Naive thymus-derived CD4-positive, alpha-beta T cell (primary cell): ENCODE results near the gene ZSWIM6. TPM values are rescaled to one million over a fixed set of nuclear protein-coding genes. Genes with fewer than 3 reads are reported as not detected.

Experiments
- ATAC-seq: fragments of 150-1000 bp; cut with Tn5 transposase; 2 replicates; pipeline ENCODE4 v1.10.0; 2021; ENCODE audit warnings: mild to moderate bottlenecking, moderate library complexity
- CTCF ChIA-PET: fragments of 350-600 bp; sonication (Branson Sonifier 250); formaldehyde crosslinking; loops from one replicate; lab custom pipeline; 2021; ENCODE audit warnings: antibody characterized with exemption; lab: Charles Lee
- POLR2A ChIA-PET: fragments of 350-600 bp; sonication (Branson Sonifier 250); formaldehyde crosslinking; loops from one replicate; lab custom pipeline; 2021; ENCODE audit warnings: antibody characterized with exemption, inconsistent platforms; lab: Charles Lee
- DNase-seq, 9 donors: peaks; one replicate each; pipeline versions ENCODE4 v3.0.0 to v3.0.0-alpha.2; 2020 to 2022; ENCODE audit warnings: mixed read lengths in 1 of 9
- H3K27ac ChIP-seq: one replicate; pipeline ENCODE4 v1.7.0; 2013; ENCODE audit warnings: mild to moderate bottlenecking, low read depth, low read length, moderate library complexity
- H3K27me3 ChIP-seq, 2 donors: one replicate each; pipeline ENCODE4 v1.7.0; 2013; ENCODE audit warnings: low read length in 2 of 2, mild to moderate bottlenecking in 2 of 2, moderate library complexity in 2 of 2; ENCODE audit not compliant: control insufficient read depth in 2 of 2, insufficient read depth in 2 of 2
- H3K36me3 ChIP-seq, 3 experiments: 1 replicate in 2 of 3; 2 replicates in 1 of 3; pipeline ENCODE4 v1.7.0; 2013; ENCODE audit warnings: low read length in 3 of 3, mild to moderate bottlenecking in 3 of 3, moderate library complexity in 1 of 3; ENCODE audit not compliant: insufficient read depth in 3 of 3, control insufficient read depth in 2 of 3
- H3K4me1 ChIP-seq, 2 donors: one replicate each; pipeline ENCODE4 v1.7.0; 2013; ENCODE audit warnings: low read length in 2 of 2, mild to moderate bottlenecking in 2 of 2, moderate library complexity in 1 of 2; ENCODE audit not compliant: control insufficient read depth in 2 of 2, insufficient read depth in 2 of 2
- H3K4me3 ChIP-seq: 2 replicates; pipeline ENCODE4 v1.7.0; 2013; ENCODE audit warnings: mild to moderate bottlenecking, low read length
- H3K9me3 ChIP-seq, 3 experiments: 1 replicate in 2 of 3; 2 replicates in 1 of 3; pipeline ENCODE4 v1.7.0; 2013; ENCODE audit warnings: low read length in 3 of 3; ENCODE audit not compliant: control insufficient read depth in 2 of 3
- H3K27ac Mint-ChIP-seq, 9 donors: one replicate each; pipeline ENCODE4 v1.8.0; 2020 to 2022; ENCODE audit warnings: mixed read lengths in 9 of 9, mild to moderate bottlenecking in 8 of 9, moderate library complexity in 5 of 9, inconsistent platforms in 2 of 9
- H3K27me3 Mint-ChIP-seq, 5 donors: one replicate each; pipeline ENCODE4 v1.8.0; 2021 to 2022; ENCODE audit warnings: mixed read lengths in 5 of 5, mild to moderate bottlenecking in 1 of 5
- H3K36me3 Mint-ChIP-seq, 5 donors: one replicate each; pipeline ENCODE4 v1.8.0; 2020 to 2022; ENCODE audit warnings: mixed read lengths in 5 of 5, mild to moderate bottlenecking in 3 of 5, inconsistent platforms in 1 of 5
- H3K4me1 Mint-ChIP-seq, 7 donors: one replicate each; pipeline ENCODE4 v1.8.0; 2020 to 2022; ENCODE audit warnings: mixed read lengths in 7 of 7, mild to moderate bottlenecking in 3 of 7, inconsistent platforms in 1 of 7
- H3K4me3 Mint-ChIP-seq, 10 donors: one replicate each; pipeline ENCODE4 v1.8.0; 2020 to 2022; ENCODE audit warnings: mild to moderate bottlenecking in 10 of 10, mixed read lengths in 10 of 10, moderate library complexity in 6 of 10, inconsistent platforms in 2 of 10
- H3K9me3 Mint-ChIP-seq, 11 donors: one replicate each; pipeline ENCODE4 v1.8.0; 2020 to 2022; ENCODE audit warnings: mixed read lengths in 11 of 11, mild to moderate bottlenecking in 4 of 11, inconsistent platforms in 1 of 11, moderate library complexity in 1 of 11
- intact Hi-C, 2 donors: fragments of 100-400 bp; cut with micrococcal nuclease; formaldehyde crosslinking; loops; one replicate each; pipeline ENCODE4 v1.15.1; 2023
- polyA plus RNA-seq, 2 donors: library from polyadenylated mRNA; unstranded; fragments of 300-500 nt; fragmentation: Illumina TruSeq; gene quantifications; one replicate each; pipeline ENCODE4 v1.2.3, GENCODE V29; 2021
- total RNA-seq, 6 experiments: library from RNA in 5 of 6; stranded (reverse) in 5 of 6; gene quantifications; 1 replicate in 5 of 6; 2 replicates in 1 of 6; pipeline ENCODE4 v1.2.3 and lab custom pipeline; 2021 to 2026

ZSWIM6 gene
- total and polyA plus RNA-seq, 7 experiments from 2014 or later = 0.29 to 18.5 (median 8.2) TPM

DNA sequence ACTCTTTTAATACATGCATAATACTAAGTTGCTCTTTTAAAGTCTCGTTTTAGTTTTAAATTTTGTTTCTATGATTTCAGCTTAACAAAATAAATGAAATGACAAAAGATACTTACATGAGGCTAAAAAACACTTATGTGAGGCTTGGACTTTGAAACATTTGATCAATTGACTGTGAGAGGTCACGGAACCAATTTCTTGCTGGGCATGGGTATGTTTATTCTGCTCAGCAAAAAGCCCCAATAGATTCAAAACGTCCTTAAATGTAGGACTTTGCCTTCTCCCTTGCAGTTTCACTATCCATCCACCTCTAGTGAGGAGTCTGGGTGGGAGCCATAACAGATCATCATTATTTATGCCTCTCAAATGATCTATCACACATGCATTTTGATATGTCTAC, 191.9 kb downstream of the ZSWIM6 start:
- DNase-seq (no peak), ATAC-seq (no peak)
- Mint-ChIP-seq H3K27ac (no peak overlapping the region), H3K27me3 (no peaks in the 10 kb centered on the region), H3K4me1 (peaks cover 0 to 4% (median 0%) of the 10 kb centered on the region in 7 donors), H3K4me3 (no peak overlapping the region), H3K9me3 (peaks cover 0 to 2% (median 0%) of the 10 kb centered on the region in 11 donors), H3K36me3 (peaks cover 4 to 55% (median 28%) of the 10 kb centered on the region in 5 donors)
- Histone ChIP-seq H3K27me3 (no peaks in the 10 kb centered on the region), H3K4me3 (no peak overlapping the region), H3K9me3 (no peaks in the 10 kb centered on the region), H3K36me3 (no peaks in the 10 kb centered on the region), H3K27ac (no peak overlapping the region), H3K4me1 (no peaks in the 10 kb centered on the region)
- intact Hi-C loops = no loop called here
- ChIA-PET POLR2A (interaction anchor here (0.7 kb wide), 1 partner anchor 190 kb away, joined by 3 read pairs; no protein-coding TSS in a partner anchor), CTCF (no interaction called here)

DNA sequence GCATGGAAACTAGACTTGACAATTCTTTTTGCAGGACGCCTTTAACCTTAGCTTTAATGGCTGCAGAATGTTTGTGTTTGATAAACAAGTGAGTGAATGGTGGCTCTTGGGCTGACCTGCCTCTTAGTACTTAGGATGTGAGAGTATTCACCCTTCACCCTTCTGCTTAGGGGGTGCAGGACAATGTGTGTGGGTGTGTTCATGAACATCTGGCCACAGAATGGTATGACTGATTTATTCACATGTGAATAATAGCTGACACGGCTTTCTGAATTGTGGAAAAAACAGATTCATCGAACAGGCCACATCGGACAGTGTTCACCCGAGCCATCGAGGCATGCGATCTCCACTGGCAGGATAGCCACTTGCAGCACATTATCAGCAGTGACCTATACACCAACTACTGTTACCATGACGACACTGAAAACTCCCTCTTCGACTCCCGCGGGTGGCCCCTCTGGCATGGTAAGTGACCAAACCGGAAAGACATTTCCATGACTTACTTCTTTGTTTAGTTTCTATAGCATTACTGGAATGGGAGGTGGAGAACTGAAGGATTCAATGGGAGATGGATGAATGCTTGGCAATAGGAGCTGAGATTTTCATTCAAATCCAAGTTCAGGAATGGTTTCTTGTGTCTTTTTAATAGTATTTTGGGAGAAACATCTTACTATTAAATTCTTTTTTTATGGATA, 193.6 kb downstream of the ZSWIM6 start:
- POLR2A ChIA-PET = no interaction called here
- Histone ChIP-seq H3K4me3 (no peak overlapping the region), H3K27me3 (no peaks in the 10 kb centered on the region), H3K36me3 (peaks cover 0 to 10% (median 0%) of the 10 kb centered on the region in 3 experiments), H3K9me3 (no peaks in the 10 kb centered on the region), H3K4me1 (no peaks in the 10 kb centered on the region), H3K27ac (no peak overlapping the region)
- H3K27ac Mint-ChIP-seq = no peak overlapping the region
- peaks cover 0 to 3% (median 0%) of the 10 kb centered on the region in 7 donors for H3K4me1 Mint-ChIP-seq
- H3K36me3 Mint-ChIP-seq = peaks cover 4 to 64% (median 32%) of the 10 kb centered on the region in 5 donors
- no peak for DNase-seq
- CTCF ChIA-PET = no interaction called here
- intact Hi-C loops = no loop called here
- H3K27me3 Mint-ChIP-seq = no peaks in the 10 kb centered on the region
- no peak overlapping the region for H3K4me3 Mint-ChIP-seq
- H3K9me3 Mint-ChIP-seq = peaks cover 0 to 2% (median 0%) of the 10 kb centered on the region in 11 donors
- ATAC-seq = no peak

DNA sequence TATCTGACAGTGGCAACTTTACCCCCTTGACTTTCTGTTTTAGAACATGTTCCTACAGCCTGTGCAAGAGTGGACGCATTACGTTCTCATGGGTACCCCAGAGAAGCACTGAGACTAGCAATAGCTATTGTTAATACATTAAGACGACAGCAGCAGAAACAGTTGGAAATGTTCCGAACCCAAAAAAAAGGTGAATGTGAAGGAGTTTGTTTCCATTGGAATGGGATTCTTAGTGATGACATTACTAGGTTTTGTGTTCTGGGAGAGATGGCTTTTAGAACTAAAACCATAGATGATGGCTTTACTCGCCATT, 194.1 kb downstream of the ZSWIM6 start:
- peaks cover 5 to 68% (median 37%) of the 10 kb centered on the region in 5 donors for H3K36me3 Mint-ChIP-seq
- Histone ChIP-seq H3K27me3 (no peaks in the 10 kb centered on the region), H3K9me3 (no peaks in the 10 kb centered on the region), H3K36me3 (peaks cover 0 to 11% (median 0%) of the 10 kb centered on the region in 3 experiments), H3K4me1 (no peaks in the 10 kb centered on the region), H3K27ac (no peak overlapping the region), H3K4me3 (no peak overlapping the region)
- H3K4me3 Mint-ChIP-seq = no peak overlapping the region
- H3K9me3 Mint-ChIP-seq = peaks cover 0 to 2% (median 0%) of the 10 kb centered on the region in 11 donors
- ChIA-PET POLR2A (no interaction called here), CTCF (no interaction called here)
- no peak for DNase-seq
- peaks cover 0 to 3% (median 0%) of the 10 kb centered on the region in 7 donors for H3K4me1 Mint-ChIP-seq
- intact Hi-C loops = no loop called here
- H3K27ac Mint-ChIP-seq = no peak overlapping the region
- no peaks in the 10 kb centered on the region for H3K27me3 Mint-ChIP-seq
- no peak for ATAC-seq

DNA sequence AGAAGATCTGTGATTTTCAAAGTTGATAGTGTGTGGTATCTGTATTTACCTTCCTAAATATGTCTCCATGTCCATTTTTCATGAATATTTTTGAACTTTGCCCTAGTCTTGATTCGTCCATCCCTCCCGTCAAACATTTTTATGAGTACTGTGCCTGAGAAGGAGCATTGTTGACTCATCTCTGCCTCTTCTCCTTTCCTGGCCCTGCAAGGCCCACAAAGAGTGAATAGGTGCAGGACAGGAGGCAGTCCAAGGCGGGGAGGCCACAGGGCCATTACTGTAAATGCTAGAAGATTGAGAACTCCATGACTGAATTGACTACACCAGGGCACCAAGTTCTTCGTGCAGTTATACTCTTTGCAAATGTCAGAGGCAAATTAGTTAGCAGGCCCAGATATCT, 200.9 kb downstream of the ZSWIM6 start:
- Mint-ChIP-seq H3K4me3 (no peak overlapping the region), H3K27me3 (no peaks in the 10 kb centered on the region), H3K36me3 (peaks cover 20 to 64% (median 52%) of the 10 kb centered on the region in 5 donors), H3K9me3 (peaks cover 0 to 21% (median 6%) of the 10 kb centered on the region in 11 donors), H3K4me1 (peaks cover 0 to 17% (median 10%) of the 10 kb centered on the region in 7 donors), H3K27ac (no peak overlapping the region)
- Histone ChIP-seq H3K9me3 (peaks cover 0 to 4% (median 0%) of the 10 kb centered on the region in 3 experiments), H3K27me3 (no peaks in the 10 kb centered on the region), H3K4me3 (no peak overlapping the region), H3K36me3 (peaks cover 0 to 34% (median 3%) of the 10 kb centered on the region in 3 experiments), H3K27ac (no peak overlapping the region), H3K4me1 (peaks cover 0 to 9% of the 10 kb centered on the region in 2 donors)
- intact Hi-C loops = loop anchor here in 1 of 2 donors (5.0 kb wide), 1 partner anchor 201 kb away; the partner anchor contains the start of gene ZSWIM6
- CTCF ChIA-PET = no interaction called here
- ATAC-seq (no peak), DNase-seq (no peak)
- POLR2A ChIA-PET = no interaction called here

DNA sequence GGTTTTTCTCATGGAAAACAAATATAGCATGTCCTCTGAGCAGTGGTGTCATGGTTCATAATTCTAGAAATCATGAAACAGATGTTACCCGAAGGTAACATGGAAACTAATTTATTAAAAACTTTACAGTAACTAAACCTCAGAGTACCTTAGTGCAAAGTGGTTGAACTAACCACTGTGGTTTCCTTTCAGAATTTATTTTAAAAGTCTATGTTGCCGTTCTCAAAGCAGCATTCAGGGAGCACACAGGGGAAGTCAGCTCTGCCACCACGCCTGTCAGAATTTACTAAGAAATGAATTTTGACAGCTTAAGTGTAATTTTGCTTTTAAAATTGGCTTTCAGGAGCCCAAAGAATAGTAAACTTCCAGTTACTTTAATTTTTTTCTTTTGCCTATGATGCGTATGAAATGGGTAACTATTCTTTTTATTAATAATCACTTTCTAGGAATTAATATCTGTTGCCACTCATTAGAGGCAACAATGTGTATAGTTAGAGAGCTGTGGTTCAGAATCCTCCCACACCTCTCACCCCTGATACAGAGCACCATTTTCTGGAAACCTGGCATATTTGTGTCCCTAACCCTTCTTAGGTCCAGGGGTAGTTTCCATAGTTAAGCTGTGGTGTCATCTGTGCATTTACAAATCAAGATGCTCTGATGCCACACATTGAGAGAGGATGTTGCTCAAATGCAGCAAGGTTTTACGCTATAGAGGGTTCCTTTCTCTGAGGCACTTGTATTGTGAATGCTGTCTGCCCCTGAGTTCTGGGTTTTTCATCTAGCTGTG, 202.6 kb downstream of the ZSWIM6 start:
- ChIA-PET POLR2A (no interaction called here), CTCF (no interaction called here)
- Histone ChIP-seq H3K4me1 (peaks cover 0 to 9% of the 10 kb centered on the region in 2 donors), H3K36me3 (peaks cover 0 to 49% (median 8%) of the 10 kb centered on the region in 3 experiments), H3K9me3 (peaks cover 0 to 4% (median 0%) of the 10 kb centered on the region in 3 experiments), H3K27ac (no peak overlapping the region), H3K4me3 (no peak overlapping the region), H3K27me3 (no peaks in the 10 kb centered on the region)
- Mint-ChIP-seq H3K9me3 (peaks cover 0 to 21% (median 6%) of the 10 kb centered on the region in 11 donors), H3K27me3 (no peaks in the 10 kb centered on the region), H3K4me1 (peaks cover 0 to 17% (median 10%) of the 10 kb centered on the region in 7 donors), H3K4me3 (peak overlapping the region in 2 of 10 donors; percentile 30 to 45), H3K27ac (peak overlapping the region in 3 of 9 donors; percentile 17 to 46 (median 31)), H3K36me3 (peaks cover 33 to 75% (median 68%) of the 10 kb centered on the region in 5 donors)
- DNase-seq (peak in 4 of 9 donors; percentile 1 to 14 (median 3)), ATAC-seq (peak; percentile 42)
- intact Hi-C loops = loop anchor here in 1 of 2 donors (5.0 kb wide), 1 partner anchor 202 kb away; the partner anchor contains the start of gene ZSWIM6

DNA sequence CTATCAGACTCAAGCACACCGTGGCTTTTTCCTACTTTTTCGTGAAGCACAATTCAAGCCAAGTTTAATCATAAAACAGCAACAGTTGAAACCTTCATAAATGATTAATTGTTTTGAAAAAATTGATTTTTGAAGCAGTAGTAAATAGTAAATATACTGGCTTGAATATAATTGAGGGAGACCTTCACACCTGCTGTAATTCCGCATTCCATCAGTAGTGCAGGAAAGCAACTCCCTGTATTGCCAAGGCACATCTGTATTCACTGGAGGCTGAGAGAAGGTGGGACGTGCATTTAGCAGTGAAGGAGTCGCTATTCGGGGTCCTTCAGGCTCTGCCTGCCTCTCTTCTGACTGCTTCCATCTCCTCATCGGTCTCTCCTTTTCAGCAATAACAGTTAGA, 203.8 kb downstream of the ZSWIM6 start:
- Mint-ChIP-seq H3K27ac (no peak overlapping the region), H3K9me3 (peaks cover 0 to 21% (median 6%) of the 10 kb centered on the region in 11 donors), H3K27me3 (no peaks in the 10 kb centered on the region), H3K36me3 (peaks cover 33 to 73% (median 66%) of the 10 kb centered on the region in 5 donors), H3K4me1 (peaks cover 0 to 17% (median 10%) of the 10 kb centered on the region in 7 donors), H3K4me3 (no peak overlapping the region)
- DNase-seq (no peak), ATAC-seq (no peak)
- Histone ChIP-seq H3K4me1 (peaks cover 0 to 9% of the 10 kb centered on the region in 2 donors), H3K9me3 (peaks cover 0 to 4% (median 0%) of the 10 kb centered on the region in 3 experiments), H3K4me3 (no peak overlapping the region), H3K27ac (no peak overlapping the region), H3K36me3 (peaks cover 0 to 40% (median 8%) of the 10 kb centered on the region in 3 experiments), H3K27me3 (no peaks in the 10 kb centered on the region)
- POLR2A ChIA-PET = no interaction called here
- intact Hi-C loops = no loop called here
- CTCF ChIA-PET = no interaction called here
